Neutrophil (primary cell): ENCODE measurements around the gene POU6F2.

Experiments used
- H3K27ac ChIP-seq: fragments of 200-600 bp; sonication (generic); 2 replicates; pipeline ENCODE4 v1.5.1; 2016; ENCODE audit warnings: mild to moderate bottlenecking, moderate library complexity
- H3K27me3 ChIP-seq: fragments of 200-600 bp; sonication (generic); 2 replicates; pipeline ENCODE4 v1.6.0; 2016; ENCODE audit warnings: mild to moderate bottlenecking
- H3K36me3 ChIP-seq: fragments of 200-600 bp; sonication (generic); 2 replicates; pipeline ENCODE4 v1.5.1; 2017
- H3K4me1 ChIP-seq, 2 experiments: fragments of 200-600 bp in 1 of 2; sonication (generic) in 1 of 2; 1 replicate in 1 of 2; 2 replicates in 1 of 2; pipeline versions ENCODE4 v1.5.1 to v1.6.1; 2013 to 2016; ENCODE audit warnings: low read depth in 1 of 2, low read length in 1 of 2, mild to moderate bottlenecking in 1 of 2, moderate library complexity in 1 of 2; ENCODE audit not compliant: control insufficient read depth in 1 of 2, insufficient read depth in 1 of 2
- H3K4me3 ChIP-seq, 2 experiments: fragments of 200-600 bp in 1 of 2; sonication (generic) in 1 of 2; 1 replicate in 1 of 2; 2 replicates in 1 of 2; pipeline ENCODE4 v1.5.1; 2013 to 2016; ENCODE audit warnings: low read depth in 1 of 2, low read length in 1 of 2, mild to moderate bottlenecking in 1 of 2, moderate library complexity in 1 of 2
- H3K9me3 ChIP-seq: fragments of 200-600 bp; sonication (generic); 2 replicates; pipeline ENCODE4 v1.5.1; 2016
- TF ChIP-seq, protein P1 (sequence below): fragments of 200-600 bp; sonication (generic); IDR thresholded peaks from 2 replicates; pipeline ENCODE4 v1.5.1; 2016; ENCODE audit warnings: antibody characterized with exemption

The POU6F2 gene

DNA sequence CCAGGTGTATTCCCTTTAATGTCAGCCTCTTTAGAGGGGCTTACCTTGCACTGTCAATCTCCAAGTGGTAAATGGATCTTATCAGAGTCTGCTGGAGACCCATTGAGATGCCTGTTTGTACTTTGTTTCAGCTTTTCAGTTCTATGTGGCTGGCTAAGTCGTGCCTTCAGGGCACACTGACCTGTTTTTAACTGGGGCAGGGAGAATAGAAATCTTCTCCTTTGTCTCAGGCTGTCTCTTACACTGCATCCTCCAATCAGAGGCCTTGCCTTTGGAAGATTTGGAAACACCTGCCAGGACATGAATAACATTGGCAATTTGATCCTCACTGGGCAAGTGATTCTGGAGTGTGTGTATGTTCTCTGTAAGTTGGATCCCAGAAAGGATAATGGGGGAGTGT is 65.0 kb downstream of the POU6F2 start:
- Histone ChIP-seq H3K36me3 (no peaks in the 10 kb centered on the region), H3K27ac (no peak overlapping the region), H3K9me3 (no peaks in the 10 kb centered on the region), H3K4me1 (no peaks in the 10 kb centered on the region), H3K4me3 (no peak overlapping the region), H3K27me3 (no peaks in the 10 kb centered on the region)
- TF ChIP-seq, protein P1, sequence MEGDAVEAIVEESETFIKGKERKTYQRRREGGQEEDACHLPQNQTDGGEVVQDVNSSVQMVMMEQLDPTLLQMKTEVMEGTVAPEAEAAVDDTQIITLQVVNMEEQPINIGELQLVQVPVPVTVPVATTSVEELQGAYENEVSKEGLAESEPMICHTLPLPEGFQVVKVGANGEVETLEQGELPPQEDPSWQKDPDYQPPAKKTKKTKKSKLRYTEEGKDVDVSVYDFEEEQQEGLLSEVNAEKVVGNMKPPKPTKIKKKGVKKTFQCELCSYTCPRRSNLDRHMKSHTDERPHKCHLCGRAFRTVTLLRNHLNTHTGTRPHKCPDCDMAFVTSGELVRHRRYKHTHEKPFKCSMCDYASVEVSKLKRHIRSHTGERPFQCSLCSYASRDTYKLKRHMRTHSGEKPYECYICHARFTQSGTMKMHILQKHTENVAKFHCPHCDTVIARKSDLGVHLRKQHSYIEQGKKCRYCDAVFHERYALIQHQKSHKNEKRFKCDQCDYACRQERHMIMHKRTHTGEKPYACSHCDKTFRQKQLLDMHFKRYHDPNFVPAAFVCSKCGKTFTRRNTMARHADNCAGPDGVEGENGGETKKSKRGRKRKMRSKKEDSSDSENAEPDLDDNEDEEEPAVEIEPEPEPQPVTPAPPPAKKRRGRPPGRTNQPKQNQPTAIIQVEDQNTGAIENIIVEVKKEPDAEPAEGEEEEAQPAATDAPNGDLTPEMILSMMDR: no peak

DNA sequence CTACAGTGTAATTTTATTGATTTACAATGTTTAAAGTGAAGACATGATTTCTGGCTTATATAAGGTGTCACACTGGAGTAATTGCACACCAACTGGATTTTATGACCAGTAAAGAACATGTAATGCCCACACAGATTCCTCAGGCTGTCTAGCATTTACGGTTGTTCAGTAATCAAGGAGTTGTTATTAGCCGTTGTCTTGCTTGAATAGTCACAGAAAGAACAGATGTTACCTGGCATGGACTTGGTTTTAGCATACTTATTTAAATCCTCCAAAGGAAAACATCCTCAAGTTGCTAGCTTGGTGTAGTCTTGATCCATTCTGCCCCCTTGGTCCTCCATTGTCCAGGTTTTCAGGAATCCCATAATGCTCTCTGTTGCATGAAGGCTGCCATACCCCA is 65.8 kb downstream of the POU6F2 start:
- H3K36me3 ChIP-seq: no peaks in the 10 kb centered on the region
- no peak overlapping the region for H3K27ac ChIP-seq
- H3K27me3 ChIP-seq: no peaks in the 10 kb centered on the region
- no peak overlapping the region for H3K4me3 ChIP-seq
- H3K4me1 ChIP-seq: no peaks in the 10 kb centered on the region
- TF ChIP-seq, protein P1: no peak
- H3K9me3 ChIP-seq: no peaks in the 10 kb centered on the region

DNA sequence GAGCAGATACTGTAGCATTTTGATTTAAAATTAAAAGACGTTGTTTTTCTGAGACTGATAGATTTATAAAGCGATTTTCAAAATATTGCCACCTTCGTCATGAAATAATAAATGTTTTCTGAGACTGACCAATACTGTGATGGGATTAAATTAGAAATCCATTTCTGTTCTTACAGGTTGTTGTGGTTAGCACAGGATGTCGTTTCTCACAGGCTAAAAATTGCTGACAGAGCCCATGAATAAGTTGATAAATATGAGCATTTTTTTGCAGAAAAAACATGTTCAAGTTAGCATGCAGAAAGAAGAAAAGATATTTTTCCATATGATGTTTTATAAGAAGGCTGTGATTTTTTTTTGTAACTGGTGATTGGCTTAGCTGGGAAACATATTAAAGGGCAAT is 66.8 kb downstream of the POU6F2 start:
- no peaks in the 10 kb centered on the region for H3K9me3 ChIP-seq
- no peak overlapping the region for H3K4me3 ChIP-seq
- H3K27me3 ChIP-seq: no peaks in the 10 kb centered on the region
- no peaks in the 10 kb centered on the region for H3K4me1 ChIP-seq
- H3K27ac ChIP-seq: no peak overlapping the region
- H3K36me3 ChIP-seq: no peaks in the 10 kb centered on the region
- TF ChIP-seq, protein P1: no peak

DNA sequence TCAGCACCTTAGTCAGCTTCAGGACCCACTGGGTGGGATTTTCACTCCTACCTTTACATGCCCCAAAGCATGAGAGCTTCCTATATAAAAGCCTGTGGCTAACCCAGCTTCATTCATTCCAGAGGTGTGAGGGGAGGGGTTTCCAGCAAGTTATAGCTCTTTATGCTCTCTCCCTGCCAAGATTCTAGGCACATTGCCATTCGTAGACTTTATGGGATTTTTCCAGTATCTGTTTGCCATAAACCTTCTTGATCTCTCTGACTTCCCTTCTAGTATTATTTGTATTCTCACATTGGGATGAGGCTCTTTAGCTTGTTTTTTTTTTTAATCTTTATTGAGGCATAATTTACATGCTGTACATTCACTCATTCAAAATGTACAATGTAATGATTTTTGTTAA is 67.5 kb downstream of the POU6F2 start:
- Histone ChIP-seq H3K27ac (no peak overlapping the region), H3K36me3 (no peaks in the 10 kb centered on the region), H3K9me3 (no peaks in the 10 kb centered on the region), H3K4me1 (no peaks in the 10 kb centered on the region), H3K4me3 (no peak overlapping the region), H3K27me3 (no peaks in the 10 kb centered on the region)
- TF ChIP-seq, protein P1: no peak

DNA sequence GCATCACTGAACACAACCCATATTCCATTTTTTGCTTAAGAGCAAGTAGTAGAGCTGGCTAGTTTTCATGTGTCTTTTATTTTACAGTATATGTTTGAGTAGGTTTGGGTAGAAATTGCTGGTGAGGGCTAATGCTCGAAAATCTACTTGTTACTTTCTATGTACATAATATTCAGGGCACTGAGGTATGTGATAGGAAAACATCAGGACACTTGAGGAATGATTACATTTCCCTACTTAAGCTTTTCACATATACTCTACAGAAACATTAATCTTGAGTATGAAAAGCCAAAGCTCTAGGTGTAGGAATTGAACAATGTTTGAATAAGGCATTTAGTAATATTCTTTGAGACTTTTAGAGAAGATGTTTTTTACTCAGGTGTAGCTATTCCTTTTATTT is 73.6 kb downstream of the POU6F2 start:
- H3K27me3 ChIP-seq: no peaks in the 10 kb centered on the region
- no peak overlapping the region for H3K27ac ChIP-seq
- H3K9me3 ChIP-seq: no peaks in the 10 kb centered on the region
- TF ChIP-seq, protein P1: no peak
- no peaks in the 10 kb centered on the region for H3K36me3 ChIP-seq
- no peak overlapping the region for H3K4me3 ChIP-seq
- no peaks in the 10 kb centered on the region for H3K4me1 ChIP-seq

DNA sequence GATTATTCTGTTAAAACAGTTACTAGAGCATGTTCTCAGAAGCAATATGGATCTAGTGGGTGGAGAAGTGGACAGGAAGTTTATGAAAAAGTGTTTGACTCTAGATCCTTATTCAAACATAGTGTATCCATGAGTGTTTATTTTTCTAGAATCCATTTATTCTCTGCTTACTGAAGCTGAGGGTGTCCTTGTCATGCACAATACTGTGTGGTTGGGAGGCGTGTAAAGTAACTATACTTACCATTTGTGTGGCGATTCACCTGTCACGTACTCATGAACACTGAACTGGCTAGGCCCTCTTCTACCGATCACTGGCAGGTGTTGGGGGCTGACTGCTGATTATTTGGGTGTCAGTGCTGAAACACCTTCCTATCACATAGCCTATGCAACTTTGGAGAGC is 74.0 kb downstream of the POU6F2 start:
- no peak overlapping the region for H3K27ac ChIP-seq
- no peaks in the 10 kb centered on the region for H3K4me1 ChIP-seq
- H3K9me3 ChIP-seq: no peaks in the 10 kb centered on the region
- no peaks in the 10 kb centered on the region for H3K36me3 ChIP-seq
- H3K4me3 ChIP-seq: no peak overlapping the region
- no peaks in the 10 kb centered on the region for H3K27me3 ChIP-seq
- TF ChIP-seq, protein P1: no peak
